NCI-H524 treated with DMSO at 0.1 percent for 48 hours (cell line): ENCODE measurements around the gene PSMB2.

Experiments
- DNase-seq: peaks from one replicate; lab custom pipeline; 2025; lab: John Stamatoyannopoulos, UW

PSMB2 gene

DNA sequence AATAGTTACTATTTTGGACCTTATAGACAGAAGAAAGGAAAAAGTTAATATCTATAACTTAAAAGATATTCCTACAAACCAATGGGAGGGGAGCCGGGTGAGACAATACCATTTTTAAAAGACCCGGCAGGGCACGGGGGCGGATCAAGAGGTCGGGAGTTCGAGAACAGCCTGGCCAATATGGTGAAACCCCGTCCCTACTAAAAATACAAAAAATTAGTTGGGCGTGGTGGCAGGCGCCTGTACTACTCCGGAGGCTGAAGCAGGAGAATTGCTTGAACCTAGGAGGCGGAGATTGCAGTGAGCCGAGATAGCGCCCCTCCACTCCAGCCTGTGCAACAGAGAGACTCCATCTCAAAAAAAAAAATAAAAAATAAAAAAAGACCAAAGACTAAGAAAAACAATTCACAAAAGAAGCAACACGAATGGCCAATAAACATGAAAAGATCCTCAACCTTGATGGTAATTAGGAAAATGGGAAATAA lies 1.2 kb upstream of the PSMB2 start:
- no peak for DNase-seq

DNA sequence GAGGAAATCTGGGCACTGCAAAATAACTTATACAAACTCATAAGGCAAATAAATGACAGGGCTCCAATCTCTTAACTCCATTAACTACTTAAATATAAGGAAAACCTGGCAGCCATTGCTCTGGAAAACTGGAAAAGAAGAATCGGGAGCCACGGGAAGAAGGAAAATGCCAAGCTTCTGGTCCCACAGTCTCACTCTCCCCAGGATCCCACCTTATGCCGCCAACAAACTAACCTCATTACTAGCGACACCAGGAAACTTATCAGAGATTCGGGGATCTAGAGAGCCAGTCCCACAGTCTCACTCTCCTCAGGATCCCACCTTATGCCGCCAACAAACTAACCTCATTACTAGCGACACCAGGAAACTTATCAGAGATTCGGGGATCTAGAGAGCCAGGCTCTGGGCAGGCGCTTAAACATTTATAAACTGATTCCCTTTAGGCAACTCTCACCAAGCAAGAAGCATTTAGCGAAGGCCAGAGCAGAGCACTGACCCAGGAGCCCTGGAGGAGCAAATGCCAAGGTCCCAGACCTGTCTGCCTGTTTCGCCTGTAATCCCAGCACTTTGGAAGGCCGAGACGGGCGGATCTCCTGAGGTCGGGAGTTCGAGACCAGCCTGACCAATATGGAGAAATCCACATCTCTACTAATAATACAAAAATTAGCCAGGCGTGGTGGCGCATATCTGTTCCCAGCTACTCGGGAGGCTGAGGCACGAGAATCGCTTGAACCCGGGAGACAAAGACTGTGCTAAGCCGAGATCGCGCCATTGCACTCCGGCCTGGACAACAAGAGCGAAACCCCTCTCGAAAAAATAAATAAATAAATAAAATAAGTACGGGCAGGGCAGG lies 720 bp downstream of the PSMB2 start:
- DNase-seq: no peak

GRCh38 chr1:35637401-35637809 lies 3.9 kb downstream of the PSMB2 start:
- no peak for DNase-seq

DNA sequence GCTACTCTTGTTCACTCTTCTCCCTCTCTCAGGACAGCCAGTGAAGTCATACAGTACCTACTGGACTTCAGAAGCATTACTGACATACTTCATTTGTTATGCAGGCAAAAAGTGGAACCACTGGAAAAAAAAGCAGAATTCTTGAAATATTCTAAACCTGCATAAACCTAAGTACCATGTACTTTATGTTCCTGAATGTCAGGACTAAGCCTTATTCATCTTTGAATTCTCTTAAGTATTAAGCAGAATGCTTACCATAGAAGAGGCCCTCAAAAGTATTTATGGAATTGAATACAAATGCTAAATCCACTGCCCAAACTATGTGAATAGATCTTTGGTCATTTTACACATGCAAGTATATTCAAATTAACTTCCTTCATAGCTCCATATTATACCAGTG lies 7.8 kb downstream of the PSMB2 start:
- DNase-seq: no peak

DNA sequence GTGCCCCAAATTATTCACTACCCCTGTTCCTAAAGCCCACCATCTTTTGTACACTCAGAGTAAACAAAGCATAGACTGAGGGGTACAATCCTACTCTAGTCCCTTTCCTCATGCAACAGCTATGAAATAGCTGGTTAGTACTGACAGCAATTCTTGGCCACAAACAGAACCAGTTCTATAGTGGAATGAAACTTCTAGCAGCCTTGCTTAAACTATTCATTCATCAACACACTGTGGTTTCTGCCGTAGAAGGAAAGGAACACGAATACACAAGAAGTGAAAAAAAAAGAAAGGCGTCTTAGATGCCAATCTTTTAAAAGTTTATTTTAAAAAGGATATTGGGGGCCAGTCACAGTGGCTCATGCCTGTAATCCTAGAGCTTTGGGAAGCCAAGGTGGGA lies 9.9 kb downstream of the PSMB2 start:
- no peak for DNase-seq

GRCh38 chr1:35629051-35629450 lies 12.3 kb downstream of the PSMB2 start:
- DNase-seq: no peak

DNA sequence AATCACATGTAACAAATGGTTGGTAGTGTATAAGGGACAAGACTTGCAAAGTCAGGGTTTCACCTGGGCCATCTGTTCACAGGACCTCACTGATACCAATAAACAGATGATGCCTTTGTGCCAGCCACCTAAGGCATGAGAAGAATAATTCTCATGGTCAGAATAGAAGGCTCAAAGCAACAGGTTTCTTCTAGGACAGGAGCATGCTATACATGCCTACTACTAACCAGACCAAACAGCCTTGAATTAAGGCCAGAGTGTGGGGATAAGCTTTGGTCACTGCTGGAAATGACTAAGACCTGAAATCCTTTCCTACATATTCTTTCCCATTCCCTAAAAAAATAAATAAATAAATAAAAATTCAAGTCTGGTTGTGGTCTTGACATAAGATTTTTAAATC lies 17.5 kb downstream of the PSMB2 start:
- DNase-seq: no peak

DNA sequence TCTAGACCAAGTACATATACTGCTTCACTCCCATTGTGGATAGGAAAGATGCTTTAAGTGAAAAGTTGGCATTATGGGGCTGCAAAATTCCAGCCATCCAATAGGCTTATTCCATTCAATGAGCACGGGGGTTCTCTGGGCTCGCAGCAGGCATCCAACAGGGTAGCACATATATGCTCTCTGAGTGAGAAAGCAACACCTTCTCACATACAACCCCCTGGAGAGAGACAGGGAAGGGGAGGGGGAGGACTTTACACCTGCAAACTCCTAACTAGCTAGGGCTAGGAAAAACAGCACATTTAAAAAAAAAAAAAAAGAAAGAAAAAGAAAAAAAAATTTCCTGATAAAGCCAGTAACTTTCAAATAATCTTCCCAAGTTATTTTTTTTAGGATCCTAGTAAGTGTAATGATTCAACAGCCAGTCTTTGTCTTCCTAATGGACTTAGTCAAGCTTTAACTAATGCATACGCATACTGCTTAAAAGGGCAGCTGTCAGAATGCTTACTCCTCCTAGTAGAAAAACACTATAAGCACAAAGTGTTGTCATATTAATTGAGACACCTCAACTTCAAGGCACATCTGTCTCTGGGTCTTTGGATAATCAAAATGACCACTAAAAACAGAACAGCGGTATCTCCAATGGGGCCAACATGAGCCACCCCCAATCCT lies 18.7 kb downstream of the PSMB2 start:
- DNase-seq: no peak

- DNase-seq: no peak
These were observed 21.8 kb downstream of the PSMB2 start for GRCh38 chr1:35619237-35620121.

DNA sequence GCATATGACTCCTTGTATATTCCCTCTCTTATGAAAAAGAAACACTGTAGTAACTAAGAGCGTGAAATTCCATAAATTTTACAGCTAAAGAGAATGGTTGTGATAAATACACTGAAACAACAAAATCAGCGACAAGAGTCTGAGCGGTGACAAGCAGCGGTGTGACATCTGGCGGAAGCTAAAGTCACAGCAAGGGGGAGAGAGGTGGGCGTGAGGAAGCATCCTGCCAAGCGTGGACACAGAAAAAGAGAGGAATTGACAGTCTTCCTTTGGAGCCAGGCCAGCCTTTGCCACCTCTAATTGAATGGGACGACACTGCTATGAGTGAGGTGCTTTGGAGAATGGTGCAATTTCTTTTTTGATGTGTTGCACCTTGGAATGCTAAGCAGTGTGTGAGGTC lies 25.9 kb downstream of the PSMB2 start:
- DNase-seq: no peak

- no peak for DNase-seq
These were observed 29.7 kb downstream of the PSMB2 start for GRCh38 chr1:35611655-35612054.

- no peak for DNase-seq
These were observed 35.5 kb downstream of the PSMB2 start for GRCh38 chr1:35605867-35606182.

GRCh38 chr1:35605071-35605866 lies 36.1 kb downstream of the PSMB2 start:
- no peak for DNase-seq

DNA sequence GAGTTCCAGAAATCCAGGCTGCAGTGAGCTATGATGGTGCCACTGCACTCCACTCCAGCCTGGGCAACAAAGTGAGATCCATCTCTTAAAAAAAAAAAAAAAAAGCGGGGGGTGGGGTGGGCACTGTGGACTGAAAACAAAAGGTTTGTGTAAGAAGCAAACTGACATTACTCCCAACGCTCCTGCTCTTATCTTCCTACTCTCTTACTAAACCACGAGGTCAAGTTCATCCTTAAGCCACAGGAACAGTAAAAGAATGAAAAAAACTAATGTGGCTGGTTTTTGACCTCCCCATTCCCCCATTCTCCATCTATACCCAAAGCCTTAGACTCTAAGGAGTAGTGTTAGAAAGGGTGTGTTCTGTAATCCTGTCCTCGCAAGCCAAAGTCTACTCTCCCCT lies 37.4 kb downstream of the PSMB2 start:
- no peak for DNase-seq

GRCh38 chr1:35603468-35603867 lies 37.9 kb downstream of the PSMB2 start:
- DNase-seq: no peak

DNA sequence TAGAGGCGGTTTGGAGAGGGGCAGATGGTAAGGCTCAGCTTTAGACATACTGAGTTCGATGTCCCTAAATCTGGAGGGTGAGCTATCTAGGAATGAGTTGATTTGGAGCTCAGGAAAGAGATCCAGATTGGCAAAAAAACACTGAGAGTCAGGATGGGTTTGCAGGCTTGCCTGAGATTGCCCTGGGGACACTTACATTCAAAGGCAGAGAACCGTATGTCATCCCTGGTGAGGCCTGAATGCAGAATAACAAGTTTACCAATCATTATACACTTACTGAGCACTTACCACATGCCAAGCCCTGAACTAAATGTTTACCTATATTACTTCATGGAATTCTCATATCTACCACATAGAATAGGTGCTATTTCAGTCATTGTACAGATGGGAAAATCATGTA lies 40.7 kb downstream of the PSMB2 start:
- DNase-seq: no peak

DNA sequence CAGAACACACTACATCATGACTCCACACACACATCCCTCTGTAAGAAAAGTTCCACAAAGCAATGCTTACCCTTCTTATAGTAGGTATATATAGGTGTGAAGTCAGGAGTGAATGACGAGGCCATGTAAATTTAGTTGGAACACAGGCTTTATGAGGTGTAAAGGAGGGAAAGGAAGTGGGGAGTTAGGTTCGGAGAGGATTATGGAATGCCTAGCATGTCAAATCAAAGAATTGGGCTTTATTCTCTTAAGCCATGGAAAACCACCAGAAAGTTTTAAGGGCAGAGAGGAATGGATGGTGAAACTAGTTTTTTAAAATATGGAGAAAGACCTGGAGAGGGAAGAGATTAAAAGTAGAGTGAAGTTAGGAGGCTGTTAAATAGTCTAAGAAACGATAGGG lies 41.9 kb downstream of the PSMB2 start:
- no peak for DNase-seq

- no peak for DNase-seq
These were observed 42.4 kb downstream of the PSMB2 start for GRCh38 chr1:35598895-35599294.

DNA sequence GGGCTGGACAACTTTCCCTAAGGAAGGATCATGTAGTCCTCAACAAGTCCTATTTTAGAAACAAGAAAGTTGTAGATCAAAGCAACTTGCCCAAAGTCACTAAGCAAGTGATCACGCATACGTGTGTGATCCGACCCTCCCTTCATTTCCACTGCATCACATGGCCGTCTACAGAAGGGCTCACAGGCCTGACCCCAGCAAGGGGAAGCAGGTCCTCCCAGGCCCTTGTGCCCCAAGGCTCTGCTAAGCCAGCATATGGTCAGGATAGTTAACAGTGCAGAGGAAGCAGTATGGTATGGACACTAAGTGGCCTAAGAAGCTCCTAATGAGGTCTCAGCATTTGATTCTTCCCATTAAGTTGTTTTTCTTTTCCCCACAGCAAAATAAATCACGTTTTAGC lies 43.5 kb downstream of the PSMB2 start:
- DNase-seq: no peak

GRCh38 chr1:35595684-35596083 lies 45.6 kb downstream of the PSMB2 start:
- DNase-seq: no peak

GRCh38 chr1:35594005-35594760 lies 47.1 kb downstream of the PSMB2 start:
- DNase-seq: no peak
